HepG2 (cell line): ENCODE data around the gene NSMF. TPM values are rescaled to one million over a fixed set of nuclear protein-coding genes. Genes with fewer than 3 reads are reported as not detected.

Source experiments
- ATAC-seq: fragments of 200-7000 bp; cut with Tn5 transposase; 3 replicates; pipeline ENCODE4 v1.9.1; 2020; ENCODE audit warnings: mild to moderate bottlenecking, moderate library complexity
- BruUV-seq: library from RNA; stranded (reverse); fragments of 400-500 nt; replicated peaks from 2 replicates; lab custom pipeline; 2021; lab: Mats Ljungman, UMichigan
- CTCF ChIA-PET: fragments of 300-600 bp; formaldehyde crosslinking; extraction: SDS; loops from one replicate; lab custom pipeline; 2021; ENCODE audit warnings: low total read pairs, inconsistent platforms, low intra/inter-chr PET ratio; lab: Yijun Ruan, JAX
- POLR2A ChIA-PET: fragments of 350-600 bp; sonication (Branson Sonifier 250); formaldehyde crosslinking; loops from one replicate; lab custom pipeline; 2020; ENCODE audit warnings: antibody characterized with exemption, inconsistent platforms; lab: Yijun Ruan, JAX
- DNase-seq: peaks from one replicate; pipeline ENCODE4 v3.0.0-alpha.2; 2015; ENCODE audit warnings: low spot score
- FAIRE-seq: peaks from 3 replicates; lab custom pipeline; 2011; peaks lifted over from hg19 to GRCh38; lab: Jason Lieb, UNC
- H2AFZ ChIP-seq: one replicate; pipeline ENCODE4 v1.6.1; 2011; ENCODE audit warnings: low read length, inconsistent platforms
- H3K27ac ChIP-seq: fragments of 300-600 bp; 3 replicates; pipeline ENCODE4 v1.8.0; 2011; ENCODE audit warnings: mixed run types, mild to moderate bottlenecking, mixed read lengths, low read length, inconsistent platforms; ENCODE audit not compliant: insufficient read depth; ENCODE audit errors: extremely low read length
- H3K27me3 ChIP-seq, 2 experiments: fragments of 200-600 bp in 1 of 2; 2 replicates in 1 of 2; 3 replicates in 1 of 2; pipeline versions ENCODE4 v1.6.0 to v1.8.0; 2011; ENCODE audit warnings: low read length in 2 of 2, mild to moderate bottlenecking in 2 of 2, moderate library complexity in 2 of 2, inconsistent platforms in 1 of 2; ENCODE audit not compliant: insufficient read depth in 2 of 2, control insufficient read depth in 1 of 2
- H3K36me3 ChIP-seq, 2 experiments: fragments of 200-600 bp in 1 of 2; replicated peaks in 1 of 2; 2 replicates in 1 of 2; 3 replicates in 1 of 2; pipeline versions ENCODE4 v1.5.1 to v1.8.0; 2011; ENCODE audit warnings: low read length in 2 of 2, inconsistent platforms in 1 of 2; ENCODE audit not compliant: insufficient read depth in 2 of 2, control insufficient read depth in 1 of 2
- H3K4me1 ChIP-seq: 2 replicates; pipeline ENCODE4 v1.5.1; 2012; ENCODE audit warnings: low read length, inconsistent platforms; ENCODE audit not compliant: insufficient read depth
- H3K4me2 ChIP-seq: 2 replicates; pipeline ENCODE4 v1.6.0; 2011; ENCODE audit warnings: low read depth, low read length, inconsistent platforms
- H3K4me3 ChIP-seq, 3 experiments: fragments of 200-600 bp in 1 of 3; sonication (generic), shearing (Covaris generic) in 1 of 3; replicated peaks in 1 of 3; 2 replicates each; pipeline ENCODE4 v1.5.1; 2011 to 2016; ENCODE audit warnings: low read length in 3 of 3, inconsistent platforms in 2 of 3, low read depth in 2 of 3, mild to moderate bottlenecking in 2 of 3, control low read depth in 1 of 3, mixed read lengths in 1 of 3; ENCODE audit not compliant: insufficient read depth in 1 of 3
- H3K79me2 ChIP-seq: one replicate; pipeline ENCODE4 v1.6.1; 2011; ENCODE audit warnings: low read length, inconsistent platforms; ENCODE audit not compliant: insufficient read depth
- H3K9ac ChIP-seq: 2 replicates; pipeline ENCODE4 v1.6.0; 2011; ENCODE audit warnings: mild to moderate bottlenecking, low read depth, low read length, inconsistent platforms; ENCODE audit not compliant: insufficient read depth
- H3K9me3 ChIP-seq: 2 replicates; pipeline ENCODE4 v1.5.1; 2012; ENCODE audit warnings: mild to moderate bottlenecking, low read length
- H4K20me1 ChIP-seq: 2 replicates; pipeline ENCODE4 v1.6.0; 2011; ENCODE audit warnings: inconsistent platforms, mild to moderate bottlenecking, low read length, moderate library complexity; ENCODE audit not compliant: insufficient read depth
- CREBL2 ChIP-seq: sonication (generic); formaldehyde crosslinking; IDR thresholded peaks from 2 replicates; pipeline ENCODE4 v1.8.1; 2023; ENCODE audit warnings: missing genetic modification reagents, mild to moderate bottlenecking, borderline replicate concordance
- KDM3A ChIP-seq: IDR thresholded peaks from 2 replicates; pipeline ENCODE4 v1.6.1; 2018; ENCODE audit warnings: low read depth, missing compliant biosample characterization
- MAX ChIP-seq: IDR thresholded peaks from 2 replicates; pipeline ENCODE4 v1.6.1; 2012; ENCODE audit warnings: inconsistent platforms
- SOX5 ChIP-seq: IDR thresholded peaks from 2 replicates; pipeline ENCODE4 v1.6.1; 2016; ENCODE audit warnings: borderline replicate concordance
- ZNF142 ChIP-seq: sonication (generic); formaldehyde crosslinking; IDR thresholded peaks from 2 replicates; pipeline ENCODE4 v1.4.0; 2020; ENCODE audit warnings: missing genetic modification reagents
- ZNF33A ChIP-seq: sonication (generic); formaldehyde crosslinking; IDR thresholded peaks from 2 replicates; pipeline ENCODE4 v1.5.1; 2020; ENCODE audit warnings: missing genetic modification reagents, mild to moderate bottlenecking, moderate library complexity, borderline replicate concordance
- ZNF660 ChIP-seq: sonication (generic); formaldehyde crosslinking; IDR thresholded peaks from 2 replicates; pipeline ENCODE4 v1.5.1; 2020; ENCODE audit warnings: mild to moderate bottlenecking, low read depth, missing genetic modification reagents, borderline replicate concordance
- ZNF850 ChIP-seq: sonication (generic); formaldehyde crosslinking; conservative IDR thresholded peaks from 2 replicates; pipeline ENCODE4 v1.9.0; 2021; ENCODE audit warnings: mild to moderate bottlenecking, missing genetic modification reagents
- WGBS: methylation state at CpG from one replicate; pipeline ENCODE4 v1.1.6; 2017; ENCODE audit warnings: low lambda C conversion rate; 5-methylcytosine and 5-hydroxymethylcytosine counted together
- in situ Hi-C: cut with HindIII; loops from 2 replicates; pipeline ENCODE4 v1.10.0; 2017; ENCODE audit warnings: low pct_unique_long_range_greater_than_20kb; ENCODE audit not compliant: extremely low pct_ligation_motif_present
- intact Hi-C: fragments of 100-400 bp; cut with micrococcal nuclease; formaldehyde crosslinking; loops from one replicate; pipeline ENCODE4 v1.10.0; 2022; ENCODE audit not compliant: unreplicated experiment
- polyA plus RNA-seq, 8 experiments: library from polyadenylated mRNA; depleted of rRNA in 3 of 8; stranded (reverse) in 7 of 8; unstranded in 1 of 8; fragments of >200 nt; fragmentation: Illumina TruSeq in 4 of 8; extraction: Trizol in 4 of 8; gene quantifications; 2 replicates each; pipeline versions ENCODE4 v1.2.1 to v1.2.3, GENCODE V29; 2011 to 2016; ENCODE audit warnings: low read depth in 4 of 8, missing spikeins in 1 of 8, mixed read lengths in 1 of 8; ENCODE audit not compliant: insufficient read depth in 1 of 8
- total RNA-seq, 5 experiments: library from RNA; depleted of rRNA; stranded (reverse); fragments of >200 nt; fragmentation: Illumina TruSeq; extraction: Trizol; gene quantifications; 2 replicates each; pipeline ENCODE4 v1.2.3, GENCODE V29; 2016; ENCODE audit warnings: low read depth in 1 of 5

The NSMF gene
- total and polyA plus RNA-seq, 2 of the 13 experiments (the other 11 are each of a cell fraction or from before 2014, with no cell fraction given), result 44.3 to 183 TPM

- Histone ChIP-seq H3K36me3 (no peaks in the 10 kb centered on the region), H3K27ac (no peak overlapping the region), H3K4me3 (no peak overlapping the region), H3K4me2 (no peak overlapping the region), H3K79me2 (no peaks in the 10 kb centered on the region), H4K20me1 (no peaks in the 10 kb centered on the region), H3K27me3 (peaks cover 4 to 15% of the 10 kb centered on the region in 2 experiments; a peak in 2 of 5 replicates), H2AFZ (no peak overlapping the region), H3K9me3 (no peaks in the 10 kb centered on the region), H3K4me1 (no peaks in the 10 kb centered on the region), H3K9ac (no peak overlapping the region)
- TF ChIP-seq SOX5 (CRISPR knock-in tag), result no peak
- CTCF ChIA-PET, result no interaction called here
- WGBS, result 73% methylated on average over 6 of the region's 45 CpGs
- in situ Hi-C loops, result no loop called here
- ATAC-seq (no peak), DNase-seq (no peak), FAIRE-seq (no peak)
- intact Hi-C loops, result no loop called here
- BruUV-seq, result no TSS peak
- POLR2A ChIA-PET, result no interaction called here
Observed at GRCh38 chr9:137500666-137501397, 41.7 kb upstream of the NSMF start.

GRCh38 chr9:137499858-137500661 is 40.9 kb upstream of the NSMF start:
- in situ Hi-C loops (no loop called here), intact Hi-C loops (no loop called here)
- 66% methylated on average over 17 of the region's 36 CpGs for WGBS
- Histone ChIP-seq H3K4me2 (no peak overlapping the region), H3K4me1 (no peaks in the 10 kb centered on the region), H4K20me1 (no peaks in the 10 kb centered on the region), H3K9ac (no peak overlapping the region), H3K4me3 (no peak overlapping the region), H3K36me3 (no peaks in the 10 kb centered on the region), H3K79me2 (no peaks in the 10 kb centered on the region), H3K27ac (no peak overlapping the region), H2AFZ (no peak overlapping the region), H3K27me3 (peaks cover 4 to 15% of the 10 kb centered on the region in 2 experiments; a peak in 2 of 5 replicates), H3K9me3 (no peaks in the 10 kb centered on the region)
- POLR2A ChIA-PET, result no interaction called here
- DNase-seq, result no peak
- FAIRE-seq, result no peak
- no peak for ATAC-seq
- CTCF ChIA-PET, result no interaction called here
- BruUV-seq, result no TSS peak
- TF ChIP-seq ZNF660, result no peak
- no peak for TF ChIP-seq ZNF33A (CRISPR knock-in tag)
- no peak for TF ChIP-seq MAX
- no peak for TF ChIP-seq ZNF142 (CRISPR knock-in tag)
- TF ChIP-seq CREBL2 (CRISPR knock-in tag), result no peak
- TF ChIP-seq KDM3A (CRISPR knock-in tag), result no peak
- TF ChIP-seq ZNF850 (CRISPR knock-in tag), result no peak
